ENCODE measurements around the gene LRP2BP.
"Not testable (repeated sequence)": the region's sequence is repeated elsewhere in the genome, so short reads cannot be mapped to it uniquely, and the experiment has no call there.

LRP2BP gene

GRCh38 chr4:185322803-185323202 is 72.9 kb downstream of the LRP2BP start:
- DNase-seq, result no peak

GRCh38 chr4:185318679-185319078 is 77.0 kb downstream of the LRP2BP start:
- no peak for DNase-seq

- no peak for DNase-seq
Observed at GRCh38 chr4:185317880-185318279, 77.8 kb downstream of the LRP2BP start.

- not testable (repeated sequence) for DNase-seq
Observed at GRCh38 chr4:185317462-185317861, 78.3 kb downstream of the LRP2BP start.

Measured in NCI-H1048 (cell line).